ENCODE data around the gene GLDN. TPM values are rescaled to one million over a fixed set of nuclear protein-coding genes. Genes with fewer than 3 reads are reported as not detected.

The GLDN gene
- total RNA-seq, 4 donors from 2014 or later = 25.1 to 51.7 (median 30.7) TPM

DNA sequence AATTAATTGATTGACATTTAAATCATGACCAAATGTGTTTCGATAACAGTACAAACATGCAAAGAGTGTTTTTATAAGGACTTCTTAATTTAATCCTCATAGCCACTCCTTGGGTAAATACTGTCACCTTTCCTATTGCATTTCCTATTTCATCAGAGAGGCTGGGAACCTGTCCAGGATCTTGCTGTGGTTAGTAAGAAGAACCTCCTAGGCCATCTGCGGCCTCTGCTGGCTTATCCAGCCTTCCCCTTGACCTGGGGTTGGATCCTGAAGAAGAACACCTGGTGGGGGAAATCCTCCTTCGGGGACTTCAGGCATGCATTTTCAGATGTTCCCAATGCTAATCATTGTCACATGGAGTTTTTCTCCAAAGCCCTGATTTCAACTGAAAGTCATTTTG is 25.5 kb downstream of the GLDN start:
- TF ChIP-seq, protein P1, sequence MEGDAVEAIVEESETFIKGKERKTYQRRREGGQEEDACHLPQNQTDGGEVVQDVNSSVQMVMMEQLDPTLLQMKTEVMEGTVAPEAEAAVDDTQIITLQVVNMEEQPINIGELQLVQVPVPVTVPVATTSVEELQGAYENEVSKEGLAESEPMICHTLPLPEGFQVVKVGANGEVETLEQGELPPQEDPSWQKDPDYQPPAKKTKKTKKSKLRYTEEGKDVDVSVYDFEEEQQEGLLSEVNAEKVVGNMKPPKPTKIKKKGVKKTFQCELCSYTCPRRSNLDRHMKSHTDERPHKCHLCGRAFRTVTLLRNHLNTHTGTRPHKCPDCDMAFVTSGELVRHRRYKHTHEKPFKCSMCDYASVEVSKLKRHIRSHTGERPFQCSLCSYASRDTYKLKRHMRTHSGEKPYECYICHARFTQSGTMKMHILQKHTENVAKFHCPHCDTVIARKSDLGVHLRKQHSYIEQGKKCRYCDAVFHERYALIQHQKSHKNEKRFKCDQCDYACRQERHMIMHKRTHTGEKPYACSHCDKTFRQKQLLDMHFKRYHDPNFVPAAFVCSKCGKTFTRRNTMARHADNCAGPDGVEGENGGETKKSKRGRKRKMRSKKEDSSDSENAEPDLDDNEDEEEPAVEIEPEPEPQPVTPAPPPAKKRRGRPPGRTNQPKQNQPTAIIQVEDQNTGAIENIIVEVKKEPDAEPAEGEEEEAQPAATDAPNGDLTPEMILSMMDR (IDR thresholded peaks at IDR 0.05) = no peak
- no peak for DNase-seq (ENCODE audit: low spot score)
- ATAC-seq (ENCODE audit: low FRiP score) = no peak

DNA sequence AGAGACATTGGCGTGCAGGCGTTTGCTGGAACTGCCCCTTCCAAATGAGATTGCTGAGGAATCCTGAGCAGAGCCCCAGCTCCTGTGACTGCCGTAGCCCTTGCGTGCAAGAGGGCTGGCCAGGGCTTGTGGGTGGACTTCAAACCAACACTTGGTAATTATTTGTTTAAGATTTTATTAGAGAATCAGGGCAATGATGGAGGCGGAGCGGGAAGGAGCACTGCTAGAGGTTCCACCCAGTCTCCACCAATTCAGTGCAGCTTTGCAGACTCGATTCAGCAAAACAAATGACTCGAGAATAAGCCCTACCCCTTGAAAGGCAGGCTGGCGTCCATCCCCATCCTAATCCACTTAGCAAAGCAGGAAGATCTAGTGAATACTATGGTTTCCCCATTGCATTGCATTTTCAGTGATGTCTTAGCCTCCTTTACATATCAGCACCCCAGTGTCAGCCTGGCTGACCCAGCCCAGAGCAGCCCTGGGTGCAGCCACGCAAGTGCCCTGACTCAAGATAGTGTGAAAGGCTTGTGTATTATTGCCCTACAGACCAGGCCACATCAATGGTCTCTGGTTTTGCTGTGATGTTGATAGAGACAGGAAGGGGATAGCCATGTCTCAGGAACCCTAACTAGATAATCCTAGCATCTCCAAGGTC is 26.0 kb downstream of the GLDN start:
- TF ChIP-seq, protein P1 (IDR thresholded peaks at IDR 0.05) = no peak
- no peak for DNase-seq (ENCODE audit: low spot score)
- no peak for ATAC-seq (ENCODE audit: low FRiP score)

DNA sequence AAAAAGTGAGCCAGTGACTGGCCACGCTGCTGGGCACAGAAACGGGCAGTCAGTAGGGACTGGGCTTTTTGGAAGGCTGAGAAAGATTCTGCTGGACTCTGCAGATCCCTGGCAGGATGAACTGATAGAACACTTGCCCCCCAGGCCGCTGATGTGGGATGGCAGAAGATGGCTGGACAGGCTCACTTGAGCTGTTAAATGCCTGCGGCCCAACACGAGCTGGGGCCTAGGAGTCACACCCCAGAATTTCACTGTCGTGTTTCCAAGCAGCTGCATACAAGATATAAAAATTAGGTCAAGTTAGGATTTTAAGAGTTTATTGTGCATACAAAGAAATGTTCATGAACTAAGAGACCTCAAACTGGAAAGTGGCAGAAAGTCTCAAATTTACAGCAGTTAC is 26.9 kb downstream of the GLDN start:
- TF ChIP-seq, protein P1 (IDR thresholded peaks at IDR 0.05) = no peak
- no peak for DNase-seq (ENCODE audit: low spot score)
- ATAC-seq (ENCODE audit: low FRiP score) = no peak

DNA sequence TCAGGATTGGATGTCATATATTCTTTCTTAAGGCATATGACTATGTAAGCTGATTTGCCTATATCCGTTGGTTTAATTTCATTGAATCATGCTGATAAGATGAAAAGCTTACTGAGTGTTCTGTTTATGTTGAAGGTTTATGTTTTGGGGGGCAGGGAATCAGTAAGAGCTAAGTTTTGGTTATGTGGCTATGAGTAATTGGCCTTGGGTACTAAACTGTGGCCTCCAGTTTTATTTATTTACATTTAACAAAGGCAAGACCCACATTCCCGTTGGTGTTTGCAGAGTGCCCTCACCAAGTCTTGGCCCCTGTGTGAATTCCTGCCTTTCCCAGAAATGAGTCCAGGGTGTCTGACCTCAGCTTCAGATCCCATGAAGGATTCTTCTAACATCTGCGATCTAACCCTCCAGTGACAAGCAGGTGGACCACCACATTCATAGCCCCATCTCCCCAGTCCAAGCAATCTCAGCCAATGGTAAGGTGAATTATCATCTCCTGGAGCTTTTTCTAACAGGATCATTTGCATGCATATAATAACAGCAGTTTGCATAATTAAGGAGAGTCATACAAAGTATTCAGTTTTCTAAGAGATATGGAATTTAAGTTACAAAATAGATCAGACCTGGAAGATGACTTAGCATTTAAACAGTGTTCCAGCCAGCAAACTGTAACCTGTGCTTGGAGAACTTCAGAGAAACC is 27.4 kb downstream of the GLDN start:
- TF ChIP-seq, protein P1 (IDR thresholded peaks at IDR 0.05) = no peak
- ATAC-seq (ENCODE audit: low FRiP score) (no peak), DNase-seq (ENCODE audit: low spot score) (no peak)

- DNase-seq (ENCODE audit: low spot score) (no peak), ATAC-seq (ENCODE audit: low FRiP score) (no peak)
- TF ChIP-seq, protein P1 (IDR thresholded peaks at IDR 0.05) = no peak
Measured at GRCh38 chr15:51369451-51369761, 28.0 kb downstream of the GLDN start.

- ATAC-seq (ENCODE audit: low FRiP score) = no peak
- TF ChIP-seq, protein P1 (IDR thresholded peaks at IDR 0.05) = no peak
Measured at GRCh38 chr15:51371266-51371665, 29.8 kb downstream of the GLDN start.

GRCh38 chr15:51374131-51374530 is 32.7 kb downstream of the GLDN start:
- DNase-seq (ENCODE audit: low spot score) = no peak
- no peak for ATAC-seq (ENCODE audit: low FRiP score)
- TF ChIP-seq, protein P1 (IDR thresholded peaks at IDR 0.05) = no peak

More at GRCh38 chr15:51371266-51371665, 29.8 kb downstream of the GLDN start:
- no peak for DNase-seq (ENCODE audit: low spot score)

Measured in omental fat pad (tissue), 4 donors.